ENCODE measurements around the gene AMH. TPM values are rescaled to one million over a fixed set of nuclear protein-coding genes. Genes with fewer than 3 reads are reported as not detected.

Gene AMH
- total and polyA plus RNA-seq, 2 of the 13 experiments (the other 11 are each of a cell fraction or from before 2014, with no cell fraction given) = 0.03 to 0.18 TPM

GRCh38 chr19:2236314-2237050 is 12.6 kb upstream of the AMH start, which contains the start of the genes PLEKHJ1 and SF3A2 (continued):
- TF ChIP-seq ZBTB49 (CRISPR knock-in tag; IDR thresholded peaks at IDR 0.05; ENCODE audit: borderline replicate concordance) = no peak
- TF ChIP-seq, protein P1, sequence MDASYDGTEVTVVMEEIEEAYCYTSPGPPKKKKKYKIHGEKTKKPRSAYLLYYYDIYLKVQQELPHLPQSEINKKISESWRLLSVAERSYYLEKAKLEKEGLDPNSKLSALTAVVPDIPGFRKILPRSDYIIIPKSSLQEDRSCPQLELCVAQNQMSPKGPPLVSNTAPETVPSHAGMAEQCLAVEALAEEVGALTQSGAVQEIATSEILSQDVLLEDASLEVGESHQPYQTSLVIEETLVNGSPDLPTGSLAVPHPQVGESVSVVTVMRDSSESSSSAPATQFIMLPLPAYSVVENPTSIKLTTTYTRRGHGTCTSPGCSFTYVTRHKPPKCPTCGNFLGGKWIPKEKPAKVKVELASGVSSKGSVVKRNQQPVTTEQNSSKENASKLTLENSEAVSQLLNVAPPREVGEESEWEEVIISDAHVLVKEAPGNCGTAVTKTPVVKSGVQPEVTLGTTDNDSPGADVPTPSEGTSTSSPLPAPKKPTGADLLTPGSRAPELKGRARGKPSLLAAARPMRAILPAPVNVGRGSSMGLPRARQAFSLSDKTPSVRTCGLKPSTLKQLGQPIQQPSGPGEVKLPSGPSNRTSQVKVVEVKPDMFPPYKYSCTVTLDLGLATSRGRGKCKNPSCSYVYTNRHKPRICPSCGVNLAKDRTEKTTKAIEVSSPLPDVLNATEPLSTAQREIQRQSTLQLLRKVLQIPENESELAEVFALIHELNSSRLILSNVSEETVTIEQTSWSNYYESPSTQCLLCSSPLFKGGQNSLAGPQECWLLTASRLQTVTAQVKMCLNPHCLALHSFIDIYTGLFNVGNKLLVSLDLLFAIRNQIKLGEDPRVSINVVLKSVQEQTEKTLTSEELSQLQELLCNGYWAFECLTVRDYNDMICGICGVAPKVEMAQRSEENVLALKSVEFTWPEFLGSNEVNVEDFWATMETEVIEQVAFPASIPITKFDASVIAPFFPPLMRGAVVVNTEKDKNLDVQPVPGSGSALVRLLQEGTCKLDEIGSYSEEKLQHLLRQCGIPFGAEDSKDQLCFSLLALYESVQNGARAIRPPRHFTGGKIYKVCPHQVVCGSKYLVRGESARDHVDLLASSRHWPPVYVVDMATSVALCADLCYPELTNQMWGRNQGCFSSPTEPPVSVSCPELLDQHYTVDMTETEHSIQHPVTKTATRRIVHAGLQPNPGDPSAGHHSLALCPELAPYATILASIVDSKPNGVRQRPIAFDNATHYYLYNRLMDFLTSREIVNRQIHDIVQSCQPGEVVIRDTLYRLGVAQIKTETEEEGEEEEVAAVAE (CRISPR knock-in tag; IDR thresholded peaks at IDR 0.05; ENCODE audit: borderline replicate concordance) = peak; percentile 91
- TF ChIP-seq HES4 (CRISPR knock-in tag; IDR thresholded peaks at IDR 0.05; ENCODE audit: borderline replicate concordance) = peak; percentile 99
- TF ChIP-seq ZBTB1 (CRISPR knock-in tag; IDR thresholded peaks at IDR 0.05; ENCODE audit: borderline replicate concordance) = no peak
- peak; percentile 98 for TF ChIP-seq ZNF563 (CRISPR knock-in tag; IDR thresholded peaks at IDR 0.05)
- TF ChIP-seq ZNF260 (CRISPR knock-in tag; IDR thresholded peaks at IDR 0.05; ENCODE audit: borderline replicate concordance, low read depth) = 0 out of 2 replicates have a peak, but pooled peaks have one; percentile 23
- TF ChIP-seq SMAD9 (CRISPR knock-in tag; IDR thresholded peaks at IDR 0.05) = no peak
- peak; percentile 74 for TF ChIP-seq ZEB1 (IDR thresholded peaks at IDR 0.05; ENCODE audit: insufficient replicate concordance, low read depth)
- no peak for TF ChIP-seq RAD51 (IDR thresholded peaks at IDR 0.05; ENCODE audit: borderline replicate concordance)
- peak; percentile 95 for TF ChIP-seq ZFP37 (CRISPR knock-in tag; IDR thresholded peaks at IDR 0.05; ENCODE audit: borderline replicate concordance)
- peak; percentile 53 for TF ChIP-seq XRCC5 (optimal IDR thresholded peaks at IDR 0.05; ENCODE audit: low read length)
- TF ChIP-seq THYN1 (CRISPR knock-in tag; IDR thresholded peaks at IDR 0.05; ENCODE audit: borderline replicate concordance, low read depth) = peak; percentile 99
- TF ChIP-seq, protein P2, sequence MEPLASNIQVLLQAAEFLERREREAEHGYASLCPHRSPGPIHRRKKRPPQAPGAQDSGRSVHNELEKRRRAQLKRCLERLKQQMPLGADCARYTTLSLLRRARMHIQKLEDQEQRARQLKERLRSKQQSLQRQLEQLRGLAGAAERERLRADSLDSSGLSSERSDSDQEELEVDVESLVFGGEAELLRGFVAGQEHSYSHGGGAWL (CRISPR knock-in tag; IDR thresholded peaks at IDR 0.05) = peak; percentile 98
- TF ChIP-seq, protein P3, sequence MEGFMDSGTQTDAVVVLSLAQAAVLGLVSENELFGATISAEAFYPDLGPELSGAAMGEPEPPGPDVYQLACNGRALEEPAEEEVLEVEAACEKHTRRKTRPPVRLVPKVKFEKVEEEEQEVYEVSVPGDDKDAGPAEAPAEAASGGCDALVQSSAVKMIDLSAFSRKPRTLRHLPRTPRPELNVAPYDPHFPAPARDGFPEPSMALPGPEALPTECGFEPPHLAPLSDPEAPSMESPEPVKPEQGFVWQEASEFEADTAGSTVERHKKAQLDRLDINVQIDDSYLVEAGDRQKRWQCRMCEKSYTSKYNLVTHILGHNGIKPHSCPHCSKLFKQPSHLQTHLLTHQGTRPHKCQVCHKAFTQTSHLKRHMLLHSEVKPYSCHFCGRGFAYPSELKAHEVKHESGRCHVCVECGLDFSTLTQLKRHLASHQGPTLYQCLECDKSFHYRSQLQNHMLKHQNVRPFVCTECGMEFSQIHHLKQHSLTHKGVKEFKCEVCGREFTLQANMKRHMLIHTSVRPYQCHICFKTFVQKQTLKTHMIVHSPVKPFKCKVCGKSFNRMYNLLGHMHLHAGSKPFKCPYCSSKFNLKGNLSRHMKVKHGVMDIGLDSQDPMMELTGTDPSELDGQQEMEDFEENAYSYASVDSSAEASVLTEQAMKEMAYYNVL (CRISPR knock-in tag; IDR thresholded peaks at IDR 0.05; ENCODE audit: borderline replicate concordance) = peak; percentile 76

Data from HepG2 (cell line).